Caco-2 (cell line): Measurements from ENCODE around the gene RAD54L. TPM values are rescaled to one million over a fixed set of nuclear protein-coding genes. Genes with fewer than 3 reads are reported as not detected.

Experiments
- BruUV-seq: library from RNA; stranded (reverse); fragments of 400-500 nt; replicated peaks from 2 replicates; lab custom pipeline; 2021; lab: Mats Ljungman, UMichigan
- CTCF ChIA-PET: fragments of 300-600 bp; sonication (Branson Sonifier 250); formaldehyde crosslinking; loops from one replicate; lab custom pipeline; 2022; ENCODE audit warnings: antibody characterized with exemption; lab: Charles Lee
- POLR2A ChIA-PET: fragments of 300-600 bp; sonication (Branson Sonifier 250); formaldehyde crosslinking; loops from one replicate; lab custom pipeline; 2022; ENCODE audit warnings: antibody characterized with exemption; lab: Charles Lee
- DNase-seq, 2 experiments: peaks; one replicate each; pipeline versions ENCODE4 v3.0.0 to v3.0.0-alpha.2; 2020 to 2022
- H3K27me3 ChIP-seq: replicated peaks from 2 replicates; pipeline ENCODE4 v1.6.0; 2011; ENCODE audit warnings: low read length; ENCODE audit not compliant: control insufficient read depth, insufficient read depth
- H3K36me3 ChIP-seq: 2 replicates; pipeline ENCODE4 v1.5.1; 2011; ENCODE audit warnings: low read length; ENCODE audit not compliant: control insufficient read depth, insufficient read depth
- H3K4me1 ChIP-seq: fragments of 250-450 bp; sonication (Bioruptor Pico); 2 replicates; pipeline ENCODE4 v1.5.1; 2020; ENCODE audit warnings: mild to moderate bottlenecking
- H3K4me3 ChIP-seq: 2 replicates; pipeline ENCODE4 v1.5.1; 2011; ENCODE audit warnings: low read depth, mild to moderate bottlenecking, control low read depth, low read length
- H3K9me3 ChIP-seq: fragments of 250-450 bp; sonication (Bioruptor Pico); 2 replicates; pipeline ENCODE4 v1.5.1; 2020; ENCODE audit warnings: mild to moderate bottlenecking, moderate library complexity
- H3K27ac Mint-ChIP-seq: one replicate; pipeline ENCODE4 v1.8.0; 2022; ENCODE audit warnings: mixed read lengths; ENCODE audit not compliant: unreplicated experiment
- H3K27me3 Mint-ChIP-seq: one replicate; pipeline ENCODE4 v1.8.0; 2022; ENCODE audit warnings: mixed read lengths; ENCODE audit not compliant: insufficient read depth, unreplicated experiment
- H3K36me3 Mint-ChIP-seq: one replicate; pipeline ENCODE4 v1.8.0; 2022; ENCODE audit warnings: mild to moderate bottlenecking, mixed read lengths; ENCODE audit not compliant: insufficient read depth, unreplicated experiment
- H3K4me1 Mint-ChIP-seq: one replicate; pipeline ENCODE4 v1.8.0; 2022; ENCODE audit warnings: low read depth, mixed read lengths; ENCODE audit not compliant: unreplicated experiment
- H3K4me3 Mint-ChIP-seq: one replicate; pipeline ENCODE4 v1.8.0; 2022; ENCODE audit warnings: mild to moderate bottlenecking, moderate library complexity, mixed read lengths; ENCODE audit not compliant: unreplicated experiment
- H3K9me3 Mint-ChIP-seq: one replicate; pipeline ENCODE4 v1.8.0; 2022; ENCODE audit warnings: mixed read lengths; ENCODE audit not compliant: unreplicated experiment
- CTCF ChIP-seq, 2 experiments: fragments of 200-600 bp in 1 of 2; IDR thresholded peaks; 1 replicate in 1 of 2; 2 replicates in 1 of 2; pipeline versions ENCODE4 v1.5.1 to v1.8.0; 2011 to 2022; ENCODE audit warnings: antibody characterized with exemption in 1 of 2, control low read depth in 1 of 2, inconsistent platforms in 1 of 2, low read depth in 1 of 2, low read length in 1 of 2, mild to moderate bottlenecking in 1 of 2, moderate library complexity in 1 of 2; ENCODE audit not compliant: insufficient read depth in 1 of 2, severe bottlenecking in 1 of 2, unreplicated experiment in 1 of 2
- intact Hi-C: fragments of 100-400 bp; cut with micrococcal nuclease; formaldehyde crosslinking; loops from one replicate; pipeline ENCODE4 v1.10.0; 2022; ENCODE audit not compliant: unreplicated experiment
- total RNA-seq: library from RNA; stranded (reverse); gene quantifications from 2 replicates; pipeline ENCODE4 v1.2.3, GENCODE V29; 2022

Gene RAD54L
- total RNA-seq, 1 experiment from 2014 or later = 29.1 TPM

GRCh38 chr1:46289976-46290375, 42.4 kb downstream of the RAD54L start:
- Mint-ChIP-seq H3K4me1 (peaks cover 8% of the 10 kb centered on the region), H3K9me3 (no peaks in the 10 kb centered on the region), H3K27ac (no peak overlapping the region), H3K4me3 (no peak overlapping the region), H3K36me3 (peaks cover 59% of the 10 kb centered on the region), H3K27me3 (no peaks in the 10 kb centered on the region)
- H3K9me3 ChIP-seq = no peaks in the 10 kb centered on the region
- POLR2A ChIA-PET = no interaction called here
- no peak overlapping the region for H3K4me3 ChIP-seq
- no peak for DNase-seq
- no peak for TF ChIP-seq CTCF (IDR thresholded peaks at IDR 0.05; ENCODE audit: insufficient read depth in 1 of 2, low read depth in 1 of 2, low read length in 1 of 2, severe bottlenecking in 1 of 2, unreplicated experiment in 1 of 2)
- intact Hi-C loops = loop anchor here (10.0 kb wide), 1 partner anchor 55 kb away; the partner anchor contains the start of gene NSUN4
- CTCF ChIA-PET = no interaction called here
- no TSS peak for BruUV-seq
- H3K36me3 ChIP-seq = no peaks in the 10 kb centered on the region; the same call in 1 of the 2 replicates
- peaks cover 11% of the 10 kb centered on the region for H3K4me1 ChIP-seq
- H3K27me3 ChIP-seq = no peaks in the 10 kb centered on the region

GRCh38 chr1:46295306-46295705, 47.7 kb downstream of the RAD54L start:
- TF ChIP-seq CTCF (IDR thresholded peaks at IDR 0.05; ENCODE audit: insufficient read depth in 1 of 2, low read depth in 1 of 2, low read length in 1 of 2, severe bottlenecking in 1 of 2, unreplicated experiment in 1 of 2) = no peak
- CTCF ChIA-PET = no interaction called here
- peaks cover 1% of the 10 kb centered on the region for H3K4me1 Mint-ChIP-seq
- no peak for DNase-seq
- H3K4me3 Mint-ChIP-seq = no peak overlapping the region
- intact Hi-C loops = no loop called here
- no peak overlapping the region for H3K27ac Mint-ChIP-seq
- no peaks in the 10 kb centered on the region for H3K27me3 ChIP-seq
- H3K4me1 ChIP-seq = peaks cover 6% of the 10 kb centered on the region; the same call in 1 of the 2 replicates
- POLR2A ChIA-PET = no interaction called here
- H3K4me3 ChIP-seq = no peak overlapping the region
- H3K9me3 ChIP-seq = no peaks in the 10 kb centered on the region
- H3K36me3 Mint-ChIP-seq = peaks cover 45% of the 10 kb centered on the region
- no peaks in the 10 kb centered on the region for H3K36me3 ChIP-seq
- no peaks in the 10 kb centered on the region for H3K27me3 Mint-ChIP-seq
- no peaks in the 10 kb centered on the region for H3K9me3 Mint-ChIP-seq
- BruUV-seq = no TSS peak

- Histone ChIP-seq H3K9me3 (no peaks in the 10 kb centered on the region), H3K27me3 (no peaks in the 10 kb centered on the region), H3K4me1 (peaks cover 13% of the 10 kb centered on the region), H3K36me3 (no peaks in the 10 kb centered on the region), H3K4me3 (no peak overlapping the region)
- TF ChIP-seq CTCF (IDR thresholded peaks at IDR 0.05; ENCODE audit: insufficient read depth in 1 of 2, low read depth in 1 of 2, low read length in 1 of 2, severe bottlenecking in 1 of 2, unreplicated experiment in 1 of 2) = no peak
- POLR2A ChIA-PET = no interaction called here
- Mint-ChIP-seq H3K36me3 (peaks cover 47% of the 10 kb centered on the region), H3K27me3 (no peaks in the 10 kb centered on the region), H3K9me3 (no peaks in the 10 kb centered on the region), H3K4me3 (no peak overlapping the region), H3K27ac (no peak overlapping the region), H3K4me1 (peaks cover 14% of the 10 kb centered on the region)
- CTCF ChIA-PET = no interaction called here
- DNase-seq = no peak
- intact Hi-C loops = no loop called here
- BruUV-seq = no TSS peak
Measured at GRCh38 chr1:46298387-46298786, 50.8 kb downstream of the RAD54L start.
